ENCODE results near the gene SLC52A1. TPM values are rescaled to one million over a fixed set of nuclear protein-coding genes. Genes with fewer than 3 reads are reported as not detected.

Gene SLC52A1
- total RNA-seq, 4 donors from 2014 or later = 0.26 to 1.4 (median 1.1) TPM

DNA sequence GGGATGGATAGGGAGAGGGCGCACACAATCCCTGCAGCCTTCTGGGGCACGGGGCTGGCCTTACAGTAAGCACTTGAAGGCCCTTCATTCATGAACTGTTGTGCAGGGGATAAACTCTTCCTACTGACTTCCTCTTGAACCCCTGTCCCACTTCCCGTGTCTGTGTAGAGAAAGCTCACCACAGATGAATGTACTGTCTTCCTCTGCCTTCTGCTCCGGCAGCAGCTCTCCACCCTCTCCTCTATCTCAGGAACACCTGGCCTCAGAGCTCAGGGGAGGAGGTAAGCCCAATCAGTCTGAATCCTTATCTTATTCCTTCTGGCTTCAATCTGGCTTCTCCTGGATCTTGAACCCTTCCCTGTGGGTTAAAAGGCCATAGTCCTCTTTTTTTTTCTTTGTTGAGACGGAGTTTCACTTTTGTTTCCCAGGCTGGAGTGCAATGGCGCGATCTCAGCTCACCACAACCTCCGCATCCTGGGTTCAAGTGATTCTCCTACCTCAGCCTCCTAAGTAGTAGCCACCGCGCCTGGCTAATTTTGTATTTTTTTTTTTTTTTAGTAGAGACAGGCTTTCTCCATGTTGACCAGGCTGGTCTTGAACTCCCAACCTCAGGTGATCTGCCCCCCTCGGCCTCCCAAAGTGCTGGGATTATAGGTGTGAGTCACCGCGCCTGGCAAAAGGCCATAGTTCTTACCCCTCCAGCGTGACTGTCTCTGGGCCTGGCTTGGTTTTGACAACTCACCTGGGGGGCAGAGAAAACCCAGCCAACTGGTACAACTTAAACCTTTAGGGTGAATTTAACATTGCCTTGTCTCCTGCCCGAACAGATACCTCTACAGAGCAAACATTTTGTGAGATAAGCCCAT, 7.2 kb upstream of the SLC52A1 start:
- intact Hi-C loops (cut with DNase I) = no loop called here
- Histone ChIP-seq H3K4me3 (no peak overlapping the region), H3K4me1 (peaks cover 0 to 3% (median 0%) of the 10 kb centered on the region in 3 donors), H3K27ac (no peak overlapping the region), H3K36me3 (no peaks in the 10 kb centered on the region), H3K27me3 (no peaks in the 10 kb centered on the region), H3K9me3 (no peaks in the 10 kb centered on the region)
- no peak for DNase-seq
- WGBS, 2 donors = 67 to 82% methylated on average over 13 to 15 of the region's 15 CpGs
- no peak for TF ChIP-seq POLR2A (IDR thresholded peaks at IDR 0.05)
- TF ChIP-seq, protein P1, sequence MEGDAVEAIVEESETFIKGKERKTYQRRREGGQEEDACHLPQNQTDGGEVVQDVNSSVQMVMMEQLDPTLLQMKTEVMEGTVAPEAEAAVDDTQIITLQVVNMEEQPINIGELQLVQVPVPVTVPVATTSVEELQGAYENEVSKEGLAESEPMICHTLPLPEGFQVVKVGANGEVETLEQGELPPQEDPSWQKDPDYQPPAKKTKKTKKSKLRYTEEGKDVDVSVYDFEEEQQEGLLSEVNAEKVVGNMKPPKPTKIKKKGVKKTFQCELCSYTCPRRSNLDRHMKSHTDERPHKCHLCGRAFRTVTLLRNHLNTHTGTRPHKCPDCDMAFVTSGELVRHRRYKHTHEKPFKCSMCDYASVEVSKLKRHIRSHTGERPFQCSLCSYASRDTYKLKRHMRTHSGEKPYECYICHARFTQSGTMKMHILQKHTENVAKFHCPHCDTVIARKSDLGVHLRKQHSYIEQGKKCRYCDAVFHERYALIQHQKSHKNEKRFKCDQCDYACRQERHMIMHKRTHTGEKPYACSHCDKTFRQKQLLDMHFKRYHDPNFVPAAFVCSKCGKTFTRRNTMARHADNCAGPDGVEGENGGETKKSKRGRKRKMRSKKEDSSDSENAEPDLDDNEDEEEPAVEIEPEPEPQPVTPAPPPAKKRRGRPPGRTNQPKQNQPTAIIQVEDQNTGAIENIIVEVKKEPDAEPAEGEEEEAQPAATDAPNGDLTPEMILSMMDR (IDR thresholded peaks at IDR 0.05) = no peak

DNA sequence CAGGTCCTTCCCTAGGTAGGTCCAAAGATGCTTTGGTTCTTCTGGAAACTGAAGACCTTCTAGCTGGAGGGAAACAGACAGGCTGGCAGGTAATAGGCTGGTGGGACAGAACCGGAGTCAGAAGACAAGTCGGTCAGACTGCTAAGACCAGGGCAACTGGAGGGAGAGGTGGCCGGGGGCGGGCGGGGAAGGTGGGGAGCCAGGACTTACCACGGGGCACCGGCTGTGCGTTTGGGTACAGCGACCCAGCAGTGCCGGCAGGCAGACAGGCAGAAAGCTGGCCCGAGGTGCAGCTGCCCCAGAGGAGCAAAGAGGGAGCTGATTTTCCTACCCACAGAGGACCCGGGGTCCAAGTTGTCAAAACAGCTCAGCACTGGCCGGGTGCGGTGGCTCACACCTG, 575 bp downstream of the SLC52A1 start:
- DNase-seq = no peak
- no peaks in the 10 kb centered on the region for H3K36me3 ChIP-seq
- H3K4me3 ChIP-seq = peak overlapping the region in 2 of 4 donors; percentile 45 to 61
- H3K27ac ChIP-seq = no peak overlapping the region
- TF ChIP-seq, protein P1 (IDR thresholded peaks at IDR 0.05) = no peak
- no peak for TF ChIP-seq POLR2A (IDR thresholded peaks at IDR 0.05)
- H3K9me3 ChIP-seq = no peaks in the 10 kb centered on the region
- WGBS, 2 donors = 59 to 77% methylated on average over 3 to 7 of the region's 14 CpGs
- H3K27me3 ChIP-seq = peaks cover 0 to 15% (median 0%) of the 10 kb centered on the region in 4 donors
- peaks cover 5 to 33% (median 9%) of the 10 kb centered on the region in 3 donors for H3K4me1 ChIP-seq
- intact Hi-C loops (cut with DNase I) = no loop called here

DNA sequence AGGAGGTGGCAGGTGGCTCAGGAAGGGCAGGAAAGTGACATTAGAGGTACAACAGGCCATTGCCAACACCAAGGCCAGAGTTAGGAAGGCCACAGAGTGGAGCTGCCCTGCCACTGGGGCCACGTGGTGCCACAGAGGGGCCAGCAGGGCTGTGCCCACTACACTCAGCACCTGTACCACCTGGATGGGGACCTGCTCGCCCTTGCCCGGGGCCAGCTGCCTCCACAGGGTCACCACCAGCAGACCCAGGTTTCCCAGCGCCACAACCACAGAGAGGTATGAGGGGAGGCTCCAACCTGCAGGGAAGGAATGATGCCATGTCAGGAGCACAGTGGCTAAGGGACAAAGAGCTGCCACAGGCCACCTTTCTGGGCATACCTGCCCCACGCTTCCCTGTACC, 1.2 kb downstream of the SLC52A1 start:
- Histone ChIP-seq H3K27me3 (peaks cover 0 to 15% (median 0%) of the 10 kb centered on the region in 4 donors), H3K4me1 (peaks cover 5 to 33% (median 9%) of the 10 kb centered on the region in 3 donors), H3K4me3 (no peak overlapping the region), H3K27ac (no peak overlapping the region), H3K9me3 (no peaks in the 10 kb centered on the region), H3K36me3 (no peaks in the 10 kb centered on the region)
- no peak for DNase-seq
- 80 to 85% methylated on average over 1 to 5 of the region's 5 CpGs for WGBS, 2 donors
- intact Hi-C loops (cut with DNase I) = no loop called here
- TF ChIP-seq, protein P1 (IDR thresholded peaks at IDR 0.05) = no peak
- no peak for TF ChIP-seq POLR2A (IDR thresholded peaks at IDR 0.05)

DNA sequence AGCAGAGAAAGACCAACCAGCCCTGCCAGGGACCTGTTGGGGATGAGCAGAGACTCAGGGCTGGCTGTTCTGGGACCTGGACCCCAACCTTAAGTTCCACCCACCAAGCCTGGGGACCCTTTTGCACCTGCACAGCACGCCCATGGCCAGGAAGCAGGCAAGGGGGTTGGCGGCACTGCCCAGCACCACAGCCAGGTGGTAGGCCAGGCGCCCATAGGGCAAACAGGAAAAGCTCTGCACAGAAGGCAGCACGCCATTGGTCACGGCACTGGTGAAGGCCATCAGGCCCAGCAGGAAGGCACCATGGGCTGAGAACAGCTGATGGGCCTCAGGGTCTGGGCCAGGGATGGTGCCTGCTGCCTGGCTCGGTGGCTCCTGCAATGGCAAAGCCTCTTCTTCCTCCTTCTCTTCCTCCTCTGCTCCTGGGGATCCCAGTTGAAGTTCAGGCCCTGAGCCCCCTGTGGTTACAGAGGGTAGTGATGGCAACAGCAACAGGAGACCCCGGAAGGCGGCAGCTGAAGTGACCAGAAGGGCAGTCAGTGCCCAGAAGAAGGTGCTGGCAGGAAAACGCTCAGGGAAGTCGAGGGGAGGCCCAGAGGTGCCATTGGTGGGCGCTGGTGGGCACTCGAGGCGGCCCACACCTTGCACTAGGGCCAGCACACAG, 1.7 kb downstream of the SLC52A1 start:
- H3K36me3 ChIP-seq = no peaks in the 10 kb centered on the region
- peaks cover 5 to 33% (median 9%) of the 10 kb centered on the region in 3 donors for H3K4me1 ChIP-seq
- no peak for DNase-seq
- 94 to 96% methylated on average over 3 to 6 of the region's 13 CpGs for WGBS, 2 donors
- TF ChIP-seq, protein P1 (IDR thresholded peaks at IDR 0.05) = no peak
- TF ChIP-seq POLR2A (IDR thresholded peaks at IDR 0.05) = no peak
- no peaks in the 10 kb centered on the region for H3K9me3 ChIP-seq
- H3K4me3 ChIP-seq = no peak overlapping the region
- intact Hi-C loops (cut with DNase I) = no loop called here
- no peak overlapping the region for H3K27ac ChIP-seq
- H3K27me3 ChIP-seq = peaks cover 0 to 15% (median 0%) of the 10 kb centered on the region in 4 donors

DNA sequence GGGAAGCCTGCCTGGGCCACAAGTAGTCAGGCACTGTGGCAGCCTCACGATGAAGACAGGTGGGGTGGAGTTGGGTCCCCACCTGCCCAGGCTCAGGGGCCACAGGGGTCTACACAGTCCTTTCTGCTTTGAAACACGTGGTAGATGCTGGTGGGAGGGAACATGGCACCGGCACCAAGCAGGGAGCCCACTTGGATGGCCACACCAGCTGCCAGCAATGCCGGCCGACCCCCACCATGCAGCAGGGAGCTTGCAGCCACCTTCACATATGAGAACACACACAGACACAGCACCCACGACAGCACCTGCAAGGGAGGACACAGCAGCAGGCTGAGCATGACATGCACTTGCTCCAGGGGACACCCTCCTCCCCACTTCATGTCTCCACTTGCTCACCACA, 2.4 kb downstream of the SLC52A1 start:
- H3K9me3 ChIP-seq = no peaks in the 10 kb centered on the region
- H3K4me1 ChIP-seq = peaks cover 5 to 33% (median 9%) of the 10 kb centered on the region in 3 donors
- no peak for DNase-seq
- intact Hi-C loops (cut with DNase I) = no loop called here
- no peak overlapping the region for H3K4me3 ChIP-seq
- H3K27me3 ChIP-seq = peaks cover 0 to 15% (median 0%) of the 10 kb centered on the region in 4 donors
- WGBS, 2 donors = 67 to 73% methylated on average over 1 to 3 of the region's 6 CpGs
- H3K36me3 ChIP-seq = no peaks in the 10 kb centered on the region
- TF ChIP-seq, protein P1 (IDR thresholded peaks at IDR 0.05) = no peak
- TF ChIP-seq POLR2A (IDR thresholded peaks at IDR 0.05) = no peak
- no peak overlapping the region for H3K27ac ChIP-seq

Data from esophagus squamous epithelium (tissue), 5 donors.